Fibroblast of lung (primary cell): Measurements from ENCODE around the gene NXF3.

Experiments used
- CTCF ChIP-seq, 2 donors: IDR thresholded peaks in 1 of 2; conservative IDR thresholded peaks in 1 of 2; 1 replicate in 1 of 2; 2 replicates in 1 of 2; pipeline ENCODE4 v1.5.1; 2011 to 2012; ENCODE audit warnings: low read length in 2 of 2, control low read depth in 1 of 2, inconsistent platforms in 1 of 2, low read depth in 1 of 2, mild to moderate bottlenecking in 1 of 2
- EZH2 ChIP-seq: IDR thresholded peaks from 2 replicates; pipeline ENCODE4 v1.5.1; 2012; ENCODE audit warnings: low read length, control low read depth, mild to moderate bottlenecking; ENCODE audit errors: missing control alignments

- TF ChIP-seq EZH2 (no peak), CTCF (conservative IDR thresholded peaks at IDR 0.05 in 1 of 2, IDR thresholded peaks at IDR 0.05 in 1 of 2; ENCODE audit: low read depth in 1 of 2, low read length in 2 of 2) (no peak)
These were observed 31.3 kb upstream of the NXF3 start for GRCh38 chrX:103124284-103124683.
